Measurements from ENCODE around the gene CDC25B. TPM values are rescaled to one million over a fixed set of nuclear protein-coding genes. Genes with fewer than 3 reads are reported as not detected.

The CDC25B gene
- total RNA-seq, 1 donor from 2014 or later = 26.5 TPM

- Histone ChIP-seq H3K27ac (no peak overlapping the region), H3K4me3 (no peak overlapping the region), H3K9me3 (no peaks in the 10 kb centered on the region), H3K36me3 (no peaks in the 10 kb centered on the region), H3K4me1 (peaks cover 16% of the 10 kb centered on the region), H3K27me3 (no peaks in the 10 kb centered on the region)
- TF ChIP-seq POLR2AphosphoS5 (IDR thresholded peaks at IDR 0.05; ENCODE audit: insufficient read depth in 1 of 2, low read depth in 1 of 2) = no peak
- no peak for TF ChIP-seq CTCF (IDR thresholded peaks at IDR 0.05)
- TF ChIP-seq POLR2A (IDR thresholded peaks at IDR 0.05) = no peak
- no peak for DNase-seq (ENCODE audit: extremely low spot score in 2 of 2)
- intact Hi-C loops (cut with DNase I) = loop anchor here (5.0 kb wide), 1 partner anchor 98 kb away; no protein-coding TSS in a partner anchor
Observed at GRCh38 chr20:3775457-3776108, 20.5 kb upstream of the CDC25B start.

DNA sequence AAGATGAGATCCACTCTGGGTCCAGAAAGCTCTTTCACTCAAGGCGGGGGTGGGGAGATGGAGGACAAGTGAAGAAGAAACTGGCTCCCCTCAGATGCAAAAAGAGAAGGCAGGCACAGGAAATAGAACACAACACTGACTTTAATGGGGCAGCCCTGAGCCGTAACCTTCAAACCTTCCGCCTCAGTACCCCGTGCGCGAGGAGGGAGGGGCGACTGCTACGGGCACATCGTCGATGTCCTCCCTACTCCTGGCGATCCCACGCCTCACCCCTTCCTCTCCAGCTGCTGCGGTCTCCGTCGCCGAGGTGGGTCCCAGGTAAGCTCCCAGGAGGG lies 18.8 kb upstream of the CDC25B start:
- H3K9me3 ChIP-seq = no peaks in the 10 kb centered on the region
- peak overlapping the region; percentile 51 to 61 for H3K4me3 ChIP-seq
- intact Hi-C loops (cut with DNase I) = loop anchor here (5.0 kb wide), 1 partner anchor 100 kb away; no protein-coding TSS in a partner anchor
- peaks cover 32% of the 10 kb centered on the region for H3K4me1 ChIP-seq
- no peak for TF ChIP-seq CTCF (IDR thresholded peaks at IDR 0.05)
- no peak for TF ChIP-seq POLR2A (IDR thresholded peaks at IDR 0.05)
- TF ChIP-seq POLR2AphosphoS5 (IDR thresholded peaks at IDR 0.05; ENCODE audit: insufficient read depth in 1 of 2, low read depth in 1 of 2) = no peak
- H3K27ac ChIP-seq = peak overlapping the region; percentile 17
- no peaks in the 10 kb centered on the region for H3K27me3 ChIP-seq
- peak in 1 of 2 donors; percentile 84 for DNase-seq (ENCODE audit: extremely low spot score in 2 of 2)
- no peaks in the 10 kb centered on the region for H3K36me3 ChIP-seq

DNA sequence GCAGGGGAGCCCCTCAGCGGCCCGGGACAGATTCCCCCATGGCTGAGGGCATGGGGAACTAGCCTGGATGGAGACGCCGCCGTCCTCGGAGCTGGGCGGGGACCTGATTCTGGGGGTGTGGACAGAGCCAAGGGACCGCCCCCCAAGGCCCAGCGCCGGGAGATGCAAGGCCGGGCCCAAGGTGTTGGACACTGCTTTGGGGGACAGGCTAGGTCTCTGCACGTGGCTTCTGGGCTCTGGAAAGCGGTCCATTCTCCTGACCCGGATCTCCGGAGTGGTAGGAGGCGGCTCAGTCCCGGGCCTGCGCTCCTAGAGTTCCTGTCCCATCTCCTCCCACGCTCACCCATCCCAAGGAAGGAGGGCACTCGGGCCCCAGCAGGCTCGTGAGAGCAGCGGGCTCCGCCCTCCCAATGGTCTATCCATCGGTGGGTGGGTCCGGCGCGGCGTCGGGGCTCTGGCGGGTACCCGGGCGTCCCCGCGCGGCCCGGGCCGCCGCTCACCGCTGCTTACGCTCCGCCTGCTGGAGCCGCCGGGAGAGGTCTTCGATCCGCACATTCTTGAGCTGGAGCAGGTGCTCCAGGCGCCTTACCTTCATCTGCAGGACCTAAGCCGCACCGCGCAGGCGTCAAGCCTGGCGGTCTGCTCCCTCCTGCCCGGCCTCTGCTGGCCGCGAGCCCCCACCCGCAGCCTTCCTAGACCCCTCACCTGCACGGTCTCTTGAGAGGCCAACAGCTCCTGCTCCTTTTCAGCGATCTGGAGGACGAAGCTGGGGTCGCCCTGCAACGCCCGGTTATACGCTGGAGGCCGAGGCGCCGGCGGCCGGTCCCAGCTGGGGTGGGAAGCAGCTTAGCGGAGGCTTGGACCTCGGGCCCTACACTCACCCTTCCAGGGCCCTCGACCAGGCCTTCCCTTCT lies 18.1 kb upstream of the CDC25B start:
- peak overlapping the region; percentile 17 for H3K27ac ChIP-seq
- intact Hi-C loops (cut with DNase I) = loop anchor here (5.0 kb wide), 1 partner anchor 101 kb away; no protein-coding TSS in a partner anchor

GRCh38 chr20:3778976-3779375 lies 17.1 kb upstream of the CDC25B start:
- DNase-seq (ENCODE audit: extremely low spot score in 2 of 2) = no peak
- Histone ChIP-seq H3K36me3 (no peaks in the 10 kb centered on the region), H3K9me3 (no peaks in the 10 kb centered on the region), H3K4me1 (peaks cover 48% of the 10 kb centered on the region), H3K27ac (no peak overlapping the region), H3K27me3 (no peaks in the 10 kb centered on the region), H3K4me3 (no peak overlapping the region)
- intact Hi-C loops (cut with DNase I) = loop anchor here (5.0 kb wide), 1 partner anchor 102 kb away; no protein-coding TSS in a partner anchor
- no peak for TF ChIP-seq POLR2AphosphoS5 (IDR thresholded peaks at IDR 0.05; ENCODE audit: insufficient read depth in 1 of 2, low read depth in 1 of 2)
- TF ChIP-seq POLR2A (IDR thresholded peaks at IDR 0.05) = no peak
- no peak for TF ChIP-seq CTCF (IDR thresholded peaks at IDR 0.05)

More for the DNA sequence above, 18.1 kb upstream of the CDC25B start:
- H3K4me1 ChIP-seq = peaks cover 38% of the 10 kb centered on the region
- H3K4me3 ChIP-seq = peak overlapping the region; percentile 51 to 61
- no peaks in the 10 kb centered on the region for H3K9me3 ChIP-seq
- no peaks in the 10 kb centered on the region for H3K27me3 ChIP-seq
- peak in 1 of 2 donors; percentile 86 for DNase-seq (ENCODE audit: extremely low spot score in 2 of 2)
- no peaks in the 10 kb centered on the region for H3K36me3 ChIP-seq
- peak in 1 of 2 donors; percentile 50 for TF ChIP-seq POLR2AphosphoS5 (IDR thresholded peaks at IDR 0.05; ENCODE audit: insufficient read depth in 1 of 2, low read depth in 1 of 2)
- TF ChIP-seq POLR2A (IDR thresholded peaks at IDR 0.05) = no peak

- TF ChIP-seq CTCF (IDR thresholded peaks at IDR 0.05) (peak in 1 of 3 experiments; percentile 46), POLR2A (IDR thresholded peaks at IDR 0.05) (no peak), POLR2AphosphoS5 (IDR thresholded peaks at IDR 0.05; ENCODE audit: insufficient read depth in 1 of 2, low read depth in 1 of 2) (peak in 1 of 2 donors; percentile 80)
- peak in 1 of 2 donors; percentile 91 for DNase-seq (ENCODE audit: extremely low spot score in 2 of 2)
- Histone ChIP-seq H3K27ac (peak within 1 kb of the TSS; percentile 64), H3K4me3 (peak within 1 kb of the TSS in 1 of 2 donors; percentile 39), H3K9me3 (no peaks in the 10 kb centered on the region), H3K4me1 (peaks cover 67% of the 10 kb centered on the region), H3K27me3 (no peaks in the 10 kb centered on the region), H3K36me3 (peaks cover 0 to 6% of the 10 kb centered on the region in 2 donors)
- intact Hi-C loops (cut with DNase I) = no loop called here
Observed at GRCh38 chr20:3781153-3781910, 14.8 kb upstream of the CDC25B start, which contains the start of gene SPEF1. Gene SPEF1 (minus strand): TSS chr20:3781448. CDS start chr20:3781287, 161 bp downstream.

All from vagina (tissue), 2 donors.